KBM-7 (cell line): ENCODE results near the gene CRIP2.

Experiments
- DNase-seq: peaks from one replicate; pipeline ENCODE4 v3.0.0-alpha.2; 2015
- in situ Hi-C: fragments of 300-500 bp; cut with MboI; formaldehyde crosslinking; loops from 2 replicates; pipeline ENCODE4 v1.14.3; 2020; ENCODE audit warnings: low sequenced_read_pairs, low pct_unique_long_range_greater_than_20kb, mixed read lengths

CRIP2 gene

DNA sequence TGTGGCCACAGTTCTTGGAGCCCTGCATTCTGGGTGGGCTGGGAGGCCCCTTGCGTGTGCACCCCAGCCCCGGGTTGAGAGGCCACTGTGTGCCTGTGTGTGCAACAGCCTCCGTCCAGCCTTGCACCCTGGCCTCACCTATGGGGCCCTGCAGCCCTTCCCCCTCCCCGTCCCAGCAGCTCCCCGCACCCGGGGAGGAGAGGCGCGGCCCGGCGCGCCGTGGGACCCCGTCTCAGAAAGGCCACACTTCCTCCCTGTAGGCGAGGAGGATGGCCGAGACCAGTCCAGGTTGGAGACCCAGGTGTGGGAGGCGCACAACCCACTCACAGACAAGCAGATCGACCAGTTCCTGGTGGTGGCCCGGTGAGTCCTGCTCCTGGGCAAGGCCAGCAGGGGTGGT, 16.6 kb upstream of the CRIP2 start:
- in situ Hi-C loops = no loop called here
- no peak for DNase-seq

GRCh38 chr14:105458571-105458970, 16.1 kb upstream of the CRIP2 start:
- in situ Hi-C loops = no loop called here
- DNase-seq = no peak

DNA sequence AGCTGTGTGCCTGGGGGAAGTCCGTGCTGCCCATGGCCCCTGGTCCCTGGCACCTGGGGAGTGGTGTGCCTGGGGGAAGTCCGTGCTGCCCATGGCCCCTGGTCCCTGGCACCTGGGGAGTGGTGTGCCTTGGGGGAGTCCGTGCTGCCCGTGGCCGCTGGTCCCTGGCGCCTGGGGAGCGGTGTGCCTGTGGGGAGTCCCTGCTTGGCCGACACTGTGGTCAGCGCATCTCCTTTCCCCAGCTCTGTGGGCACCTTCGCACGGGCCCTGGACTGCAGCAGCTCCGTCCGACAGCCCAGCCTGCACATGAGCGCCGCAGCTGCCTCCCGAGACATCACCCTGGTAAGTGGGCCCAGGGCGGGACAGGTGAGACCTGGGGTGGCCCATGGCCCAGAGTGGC, 14.5 kb upstream of the CRIP2 start:
- in situ Hi-C loops = no loop called here
- no peak for DNase-seq

DNA sequence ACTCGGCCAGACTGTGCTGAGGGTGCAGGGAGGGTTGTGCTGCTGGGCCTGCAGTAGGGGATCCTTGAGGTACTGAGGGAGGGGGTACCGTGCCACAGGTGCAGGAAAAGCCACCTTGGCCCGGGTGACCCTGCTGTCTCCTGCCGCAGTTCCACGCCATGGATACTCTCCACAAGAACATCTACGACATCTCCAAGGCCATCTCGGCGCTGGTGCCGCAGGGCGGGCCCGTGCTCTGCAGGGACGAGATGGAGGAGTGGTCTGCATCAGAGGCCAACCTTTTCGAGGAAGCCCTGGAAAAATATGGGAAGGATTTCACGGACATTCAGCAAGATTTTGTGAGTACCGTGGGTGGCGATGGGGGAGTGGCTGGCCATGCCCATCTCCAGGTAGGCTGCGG, 14.0 kb upstream of the CRIP2 start:
- in situ Hi-C loops = no loop called here
- DNase-seq = no peak

- no peak for DNase-seq
- in situ Hi-C loops = no loop called here
Observed at GRCh38 chr14:105461903-105462302, 12.7 kb upstream of the CRIP2 start.

DNA sequence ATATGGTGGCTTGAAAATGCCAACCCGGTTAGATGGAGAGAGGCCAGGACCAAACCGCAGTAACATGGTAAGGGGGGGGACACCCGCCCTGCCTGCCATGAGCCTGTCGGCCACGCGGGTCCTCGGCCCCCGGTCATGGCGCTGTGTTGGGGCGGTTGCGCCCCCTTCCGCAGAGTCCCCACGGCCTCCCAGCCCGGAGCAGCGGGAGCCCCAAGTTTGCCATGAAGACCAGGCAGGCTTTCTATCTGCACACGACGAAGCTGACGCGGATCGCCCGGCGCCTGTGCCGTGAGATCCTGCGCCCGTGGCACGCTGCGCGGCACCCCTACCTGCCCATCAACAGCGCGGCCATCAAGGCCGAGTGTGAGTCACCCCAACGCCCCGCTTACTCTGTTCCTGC, 10.1 kb upstream of the CRIP2 start:
- no peak for DNase-seq
- in situ Hi-C loops = no loop called here

DNA sequence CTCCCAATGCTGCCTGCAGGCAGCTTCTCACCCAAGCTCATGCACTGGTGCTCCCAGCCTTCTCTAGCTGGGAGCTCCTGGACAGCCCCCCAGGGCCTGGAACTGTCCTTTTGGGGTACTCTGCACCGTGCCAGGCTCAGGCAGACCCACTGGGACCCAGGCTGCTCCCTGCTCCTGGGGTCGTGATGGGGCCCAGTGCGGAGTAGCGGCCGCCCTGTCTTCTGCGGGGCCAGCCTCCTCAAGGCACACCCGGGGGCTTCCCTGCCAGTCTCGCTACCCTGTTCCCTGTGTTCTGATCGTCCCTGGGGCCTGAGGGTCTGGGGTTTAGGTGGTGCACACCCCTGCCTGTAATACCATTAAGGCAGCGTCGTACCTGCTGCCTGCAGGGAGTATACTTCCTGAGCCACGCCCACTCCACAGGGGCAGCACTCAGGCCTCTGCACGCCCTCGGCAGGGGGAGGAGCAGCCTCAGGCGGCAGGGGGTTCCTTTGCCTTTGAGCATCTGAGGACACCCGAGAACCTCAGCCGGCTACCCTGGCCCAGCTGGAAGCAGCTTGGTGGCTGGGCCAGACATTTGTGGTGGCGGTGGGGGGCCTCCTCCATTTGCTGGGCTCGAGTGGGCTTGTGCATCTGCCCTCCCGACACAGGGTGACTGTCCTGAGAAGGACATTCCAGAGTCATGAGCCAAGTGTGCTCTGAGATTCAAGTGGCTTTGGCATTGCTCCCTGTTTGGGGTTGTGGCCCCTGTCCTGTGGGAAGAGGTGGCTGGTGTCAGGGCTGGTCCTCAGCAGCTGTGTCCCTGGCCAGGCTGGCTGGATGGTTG, 9.2 kb upstream of the CRIP2 start:
- in situ Hi-C loops = no loop called here
- DNase-seq = no peak

DNA sequence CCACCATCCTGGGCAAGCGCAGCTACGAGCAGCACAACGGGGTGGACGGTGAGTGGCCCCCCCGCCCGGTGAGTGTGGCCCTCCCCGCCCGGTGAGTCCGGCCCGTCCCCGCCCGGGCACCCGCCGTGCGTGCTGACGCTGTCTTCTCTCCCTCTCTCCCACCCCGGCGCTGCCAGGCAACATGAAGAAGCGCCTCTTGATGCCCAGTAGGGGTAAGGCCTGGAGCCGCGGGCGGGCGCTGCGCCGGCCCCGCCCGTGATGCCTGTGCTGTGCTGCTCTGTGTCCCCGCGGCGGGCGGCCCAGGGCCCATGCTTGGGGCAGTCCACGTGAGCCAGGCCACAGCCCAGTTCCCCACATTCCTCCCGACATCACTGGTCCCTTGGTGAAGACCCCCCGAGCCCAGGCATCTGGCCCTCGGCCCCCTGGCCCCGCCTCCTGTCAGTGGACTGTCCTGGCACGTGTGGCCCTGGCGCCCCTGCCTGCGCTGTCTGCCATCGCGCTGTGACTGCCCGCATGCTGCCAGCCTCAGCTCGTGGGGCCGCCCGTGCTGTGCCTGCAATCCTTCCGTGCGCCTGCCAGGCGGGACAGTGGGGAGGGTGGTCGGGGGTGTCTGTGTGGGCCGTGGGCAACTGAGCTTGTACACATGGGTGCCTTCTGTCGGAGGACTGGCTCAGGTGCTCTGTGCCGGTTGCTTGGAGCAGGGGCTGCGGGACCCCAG, 7.9 kb upstream of the CRIP2 start:
- no peak for DNase-seq
- in situ Hi-C loops = no loop called here

DNA sequence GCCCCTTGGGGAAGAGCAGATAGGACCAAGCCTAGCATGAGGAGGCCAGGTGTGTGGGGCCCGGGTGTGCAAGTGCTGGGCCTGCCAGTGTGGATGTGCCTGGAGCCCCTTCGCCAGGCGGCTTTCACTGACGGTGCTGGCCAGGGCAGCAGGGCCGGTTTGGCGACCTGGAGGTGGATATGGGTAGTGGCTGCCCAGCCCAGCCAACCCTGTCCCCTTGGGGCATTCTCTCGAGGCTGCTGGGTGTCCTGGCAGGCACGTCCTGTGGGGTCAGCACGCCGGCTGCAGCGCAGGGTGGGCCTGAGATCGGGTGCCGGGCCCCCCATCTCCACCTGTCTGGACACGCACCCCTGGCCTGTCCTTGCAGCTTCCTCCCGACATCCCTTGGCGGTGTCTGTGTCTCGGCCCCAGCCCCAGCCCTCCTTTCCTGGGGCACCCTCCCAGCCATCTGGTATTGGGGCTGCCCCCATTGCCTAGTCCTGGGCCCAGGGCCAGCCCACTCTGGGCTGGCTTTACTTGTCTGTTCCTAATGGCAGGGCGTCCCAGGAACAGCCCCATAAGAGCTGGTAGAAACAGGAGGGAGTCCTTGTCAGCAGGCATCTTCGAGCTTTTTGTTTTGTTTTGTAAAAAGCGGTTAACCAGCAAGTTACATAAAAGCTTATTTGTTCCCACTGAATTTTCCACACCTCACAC, 7.2 kb upstream of the CRIP2 start:
- DNase-seq = no peak
- in situ Hi-C loops = no loop called here

GRCh38 chr14:105467942-105468471, 6.6 kb upstream of the CRIP2 start:
- in situ Hi-C loops = no loop called here
- no peak for DNase-seq

DNA sequence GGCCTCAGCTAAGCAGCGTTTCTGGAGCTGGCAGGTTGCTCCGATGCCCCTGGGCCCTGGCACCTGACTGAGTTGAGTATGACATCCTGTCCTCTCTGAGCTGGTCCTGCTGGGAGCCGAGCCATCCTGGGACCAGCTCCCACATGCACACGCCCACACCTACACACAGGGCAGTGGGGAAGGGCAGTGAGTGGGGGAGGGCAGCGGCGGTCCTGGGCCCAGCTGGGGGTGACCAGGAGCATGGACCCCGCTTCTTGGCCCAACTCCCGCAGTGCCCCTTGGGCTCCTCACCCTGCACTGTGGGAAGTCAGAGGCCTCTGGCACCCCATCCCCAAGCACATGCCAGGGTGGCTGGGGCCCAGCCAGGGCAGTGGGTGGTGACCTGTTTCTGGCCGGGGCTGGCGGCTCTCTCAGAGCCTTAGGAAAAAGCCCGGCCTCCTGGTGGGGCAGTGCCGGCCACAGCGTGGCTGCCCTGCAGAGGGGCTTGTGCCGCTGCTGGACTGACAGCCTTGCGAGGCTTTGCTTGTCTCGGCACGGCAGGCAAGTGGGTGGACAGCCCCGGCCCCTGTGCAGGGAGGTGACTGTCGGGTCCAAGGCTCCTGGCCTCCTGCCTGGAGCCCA, 5.9 kb upstream of the CRIP2 start:
- in situ Hi-C loops = no loop called here
- DNase-seq = no peak

DNA sequence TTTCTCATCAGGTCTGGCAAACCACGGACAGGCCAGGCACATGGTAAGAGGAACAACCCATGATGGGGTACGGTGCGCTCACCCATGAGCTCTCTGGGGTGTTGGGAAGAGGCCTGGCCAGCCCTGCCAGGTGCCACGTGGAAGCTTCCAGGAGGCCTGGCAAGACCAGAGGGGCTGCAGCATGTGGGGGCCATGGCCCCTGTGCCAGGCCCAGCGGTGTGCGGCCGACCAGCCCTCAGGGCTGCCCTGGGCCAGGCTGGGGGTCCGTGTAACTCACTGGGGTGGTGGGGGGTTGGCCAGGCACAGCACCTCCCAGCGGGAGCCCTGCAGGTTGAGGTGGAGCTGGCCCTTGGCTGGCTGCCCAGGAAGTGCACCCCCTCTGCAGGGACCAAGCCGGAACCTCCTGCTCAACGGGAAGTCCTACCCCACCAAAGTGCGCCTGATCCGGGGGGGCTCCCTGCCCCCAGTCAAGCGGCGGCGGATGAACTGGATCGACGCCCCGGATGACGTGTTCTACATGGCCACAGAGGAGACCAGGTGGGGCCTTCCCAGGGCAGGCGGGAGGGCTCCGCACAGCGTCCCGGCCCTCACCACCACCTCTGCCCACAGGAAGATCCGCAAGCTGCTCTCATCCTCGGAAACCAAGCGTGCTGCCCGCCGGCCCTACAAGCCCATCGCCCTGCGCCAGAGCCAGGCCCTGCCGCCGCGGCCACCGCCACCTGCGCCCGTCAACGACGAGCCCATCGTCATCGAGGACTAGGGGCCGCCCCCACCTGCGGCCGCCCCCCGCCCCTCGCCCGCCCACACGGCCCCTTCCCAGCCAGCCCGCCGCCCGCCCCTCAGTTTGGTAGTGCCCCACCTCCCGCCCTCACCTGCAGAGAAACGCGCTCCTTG, 4.9 kb upstream of the CRIP2 start:
- in situ Hi-C loops = no loop called here
- DNase-seq = no peak

- no peak for DNase-seq
- in situ Hi-C loops = no loop called here
Observed at GRCh38 chr14:105470350-105471296, 4.0 kb upstream of the CRIP2 start.

DNA sequence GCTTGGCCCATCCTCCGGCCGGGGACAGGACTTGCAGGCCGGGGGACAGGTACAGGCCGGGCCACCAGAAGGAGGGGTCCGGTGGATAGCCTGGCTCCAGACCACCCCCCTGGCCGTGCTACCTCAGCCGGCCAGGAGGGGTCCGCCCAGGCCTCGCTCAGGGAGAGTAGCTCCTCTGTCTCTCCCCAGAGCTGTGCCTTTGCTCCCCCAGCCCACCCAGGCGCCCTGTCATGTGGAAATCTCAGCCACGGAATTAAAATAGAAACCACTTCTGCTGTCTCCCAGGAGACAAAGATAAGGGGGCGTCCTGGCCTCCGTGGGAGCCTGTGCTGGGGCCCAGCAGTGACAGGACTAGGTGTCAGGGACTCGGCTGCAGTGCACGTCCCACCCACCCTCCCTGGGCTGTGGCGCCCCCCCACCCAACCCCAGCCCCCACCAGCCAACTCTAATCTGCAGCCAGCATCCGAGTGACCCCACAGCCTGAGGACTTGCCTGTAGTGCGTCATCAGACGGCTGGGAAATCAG, 3.3 kb upstream of the CRIP2 start:
- in situ Hi-C loops = no loop called here
- DNase-seq = no peak

DNA sequence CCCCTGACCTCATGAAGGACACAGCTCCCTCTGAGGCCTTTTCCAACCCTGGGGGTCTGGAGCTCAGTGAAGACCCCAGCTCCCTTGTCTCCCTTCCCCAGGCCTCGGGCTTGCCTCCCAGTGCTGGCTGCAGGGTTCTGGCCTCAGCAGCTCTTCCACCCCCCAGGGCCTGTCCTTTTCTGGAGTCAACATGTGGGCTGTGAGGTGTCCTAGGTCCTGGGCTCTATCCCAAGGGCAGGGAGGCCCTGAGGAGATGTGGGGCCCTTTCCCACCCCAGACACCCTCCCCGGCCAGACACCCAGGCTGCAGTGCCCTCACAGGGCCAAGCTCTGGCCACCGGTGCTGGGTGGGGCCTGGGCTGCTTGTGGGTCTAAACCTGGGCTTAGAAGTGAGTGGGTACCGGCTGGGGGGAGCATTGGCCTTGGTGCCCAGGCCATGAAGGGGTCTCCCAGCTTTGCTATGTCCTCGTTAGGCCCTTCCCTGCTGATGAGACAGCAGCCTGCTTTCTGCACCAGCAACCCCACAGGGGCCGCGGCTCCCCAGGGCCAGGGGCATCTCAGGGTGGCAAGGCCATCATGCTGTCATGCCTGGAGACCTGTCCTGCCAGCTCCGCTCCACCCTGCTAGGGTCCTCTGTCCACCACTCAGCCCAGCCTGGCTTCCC, 2.7 kb upstream of the CRIP2 start:
- DNase-seq = no peak
- in situ Hi-C loops = no loop called here

GRCh38 chr14:105472486-105472991, 2.1 kb upstream of the CRIP2 start:
- no peak for DNase-seq
- in situ Hi-C loops = no loop called here
